NOMO-1 treated with DMSO at 0.1 percent for 48 hours (cell line): ENCODE data around the gene PGLYRP2.
"Not testable (repeated sequence)": the region's sequence is repeated elsewhere in the genome, so short reads cannot be mapped to it uniquely, and the experiment has no call there.

ENCODE experiments used
- DNase-seq: peaks from one replicate; lab custom pipeline; 2025; ENCODE audit not compliant: unreplicated experiment; lab: John Stamatoyannopoulos, UW

The PGLYRP2 gene

GRCh38 chr19:15488489-15489226 is 9.4 kb upstream of the PGLYRP2 start:
- no peak for DNase-seq

- no peak for DNase-seq
Observed at GRCh38 chr19:15487038-15487437, 7.7 kb upstream of the PGLYRP2 start.

DNA sequence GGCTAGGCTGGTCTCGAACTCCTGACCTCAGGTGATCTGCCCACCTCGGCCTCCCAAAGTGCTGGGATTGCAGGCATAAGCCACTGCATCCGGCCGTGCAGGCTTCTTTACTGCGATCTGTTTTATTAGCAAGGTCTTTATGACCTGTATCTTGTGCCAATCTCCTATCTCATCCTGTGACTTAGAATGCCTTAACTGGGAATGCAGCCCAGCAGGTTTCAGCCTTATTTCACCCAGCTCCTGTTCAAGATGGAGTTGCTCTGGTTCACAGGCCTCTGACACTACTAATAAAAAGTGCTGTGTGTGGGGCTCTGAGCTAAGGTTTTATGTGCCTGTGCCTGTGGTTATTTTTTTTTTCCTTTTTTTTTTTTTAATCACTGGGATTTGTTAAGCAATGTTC is 6.5 kb upstream of the PGLYRP2 start:
- DNase-seq: not testable (repeated sequence)

DNA sequence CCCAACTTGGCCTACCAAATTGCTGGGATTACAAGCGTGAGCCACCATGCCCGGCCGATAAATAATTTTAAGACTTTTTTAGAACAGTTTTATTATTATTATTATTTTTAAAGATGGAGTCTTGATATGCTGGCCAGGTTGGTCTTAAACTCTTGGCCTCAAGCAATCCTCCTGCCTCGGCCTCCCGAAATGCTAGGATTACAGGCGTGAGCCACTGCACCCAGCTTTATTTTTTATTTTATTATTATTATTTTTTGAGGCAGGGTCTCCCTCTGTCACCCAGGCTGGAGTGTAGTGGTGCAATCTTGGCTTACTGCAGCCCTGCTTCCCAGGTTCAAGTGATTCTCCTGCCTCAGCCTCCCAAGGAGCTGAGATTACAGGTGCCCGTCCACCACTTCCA is 1.7 kb upstream of the PGLYRP2 start:
- DNase-seq: not testable (repeated sequence)

- no peak for DNase-seq
Observed at GRCh38 chr19:15476325-15476724, 3.0 kb downstream of the PGLYRP2 start.

- DNase-seq: no peak
Observed at GRCh38 chr19:15475611-15476010, 3.7 kb downstream of the PGLYRP2 start.

DNA sequence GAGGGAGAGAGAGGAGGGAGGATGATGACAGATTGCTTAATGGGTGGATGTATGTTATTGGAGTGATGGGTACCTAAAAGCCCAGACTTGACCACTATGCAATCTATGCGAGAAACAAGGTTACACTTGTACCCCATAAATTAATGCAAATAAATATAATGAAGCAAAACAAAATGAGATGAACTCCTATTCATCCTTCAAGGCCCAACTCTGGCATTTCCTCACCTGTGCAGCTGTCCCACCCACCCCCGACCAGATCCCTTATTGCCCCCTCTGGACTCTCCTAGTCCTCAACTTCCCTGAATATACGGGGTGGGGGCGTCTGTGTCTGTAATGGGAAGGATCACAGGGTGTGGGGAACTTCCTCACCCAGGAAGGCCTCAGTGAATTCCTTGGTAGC is 4.1 kb downstream of the PGLYRP2 start:
- DNase-seq: no peak

DNA sequence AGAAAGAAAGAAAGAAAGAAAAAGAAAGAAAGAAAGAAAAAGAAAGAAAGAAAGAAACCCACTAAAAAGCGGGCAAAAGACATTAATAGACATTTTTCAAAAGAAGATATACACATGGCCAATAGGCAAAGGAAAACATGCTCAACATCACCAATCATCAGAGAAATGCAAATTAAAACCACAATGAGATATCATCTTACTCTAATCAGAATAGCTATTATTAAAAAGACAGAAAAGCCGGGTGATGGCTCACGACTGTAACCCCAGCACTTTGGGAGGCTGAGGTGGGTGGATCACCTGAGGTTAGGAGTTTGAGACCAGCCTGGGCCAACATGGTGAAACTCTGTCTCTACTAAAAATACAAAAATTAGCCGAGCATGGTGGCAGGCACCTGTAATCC is 5.5 kb downstream of the PGLYRP2 start:
- DNase-seq: not testable (repeated sequence)

DNA sequence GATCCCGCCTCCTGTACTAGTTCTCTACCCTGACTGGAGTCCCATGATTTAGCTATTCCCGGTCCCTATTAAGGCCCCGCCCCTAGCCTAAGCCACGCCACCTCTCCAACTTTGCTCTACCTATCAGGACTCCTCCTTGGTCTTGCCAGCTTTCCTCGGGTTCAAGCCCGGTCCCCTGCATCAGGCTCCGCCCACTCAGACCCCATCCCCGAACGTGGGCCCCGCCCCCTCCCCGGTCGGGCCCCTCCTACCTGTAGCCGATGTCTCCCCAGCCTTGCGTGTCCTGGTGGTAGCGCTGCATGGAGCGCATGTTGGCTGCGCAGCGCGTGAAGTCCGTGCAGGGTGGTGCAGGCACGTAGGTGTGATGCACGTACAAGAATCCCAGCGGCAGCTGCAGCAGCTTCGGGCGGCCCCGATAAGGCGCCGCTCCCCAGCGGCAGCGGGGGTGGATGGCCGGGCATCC is 7.6 kb downstream of the PGLYRP2 start:
- no peak for DNase-seq

GRCh38 chr19:15469513-15470297 is 9.6 kb downstream of the PGLYRP2 start:
- peak; percentile 9 for DNase-seq

DNA sequence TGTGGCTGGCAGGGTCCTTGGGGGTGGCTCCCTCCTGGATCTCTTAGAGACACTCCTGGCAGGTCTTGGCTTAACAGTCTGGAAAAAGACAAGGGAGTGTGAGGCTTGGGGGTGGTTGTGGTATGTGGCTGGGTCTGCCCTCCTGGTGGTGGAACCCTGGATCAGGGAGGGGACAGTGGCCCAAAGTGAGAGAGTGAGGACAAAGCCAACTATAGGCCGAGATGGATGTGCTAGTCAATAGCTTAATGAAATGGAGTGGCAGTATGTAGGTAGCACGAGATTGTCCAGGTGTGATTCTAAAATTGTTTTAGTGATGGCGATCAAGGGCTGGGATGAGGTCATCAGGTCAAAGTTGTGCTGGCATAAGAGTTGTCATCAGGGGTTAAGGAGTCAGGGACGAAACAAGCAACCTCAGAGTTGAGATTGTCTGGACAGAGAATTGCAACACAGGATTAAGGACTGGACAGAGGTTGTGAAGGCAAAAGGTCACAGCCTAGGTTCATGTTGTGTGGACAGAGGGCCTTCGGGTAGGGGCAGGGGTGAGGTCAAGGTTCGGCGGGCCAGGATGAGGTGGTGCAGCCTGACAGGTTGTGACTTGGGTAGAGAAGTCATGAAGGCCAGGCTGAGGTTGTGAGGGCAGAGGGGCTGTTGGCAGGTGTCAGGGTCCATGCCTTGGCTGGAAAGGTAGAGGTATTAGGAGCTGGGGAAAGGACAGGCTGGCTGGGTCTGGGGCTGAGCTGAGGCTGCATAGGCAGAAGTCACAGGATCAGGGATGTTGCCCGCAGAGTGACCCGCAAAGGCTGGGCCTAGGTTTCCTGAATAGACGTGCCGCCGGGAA is 10.4 kb downstream of the PGLYRP2 start:
- no peak for DNase-seq

DNA sequence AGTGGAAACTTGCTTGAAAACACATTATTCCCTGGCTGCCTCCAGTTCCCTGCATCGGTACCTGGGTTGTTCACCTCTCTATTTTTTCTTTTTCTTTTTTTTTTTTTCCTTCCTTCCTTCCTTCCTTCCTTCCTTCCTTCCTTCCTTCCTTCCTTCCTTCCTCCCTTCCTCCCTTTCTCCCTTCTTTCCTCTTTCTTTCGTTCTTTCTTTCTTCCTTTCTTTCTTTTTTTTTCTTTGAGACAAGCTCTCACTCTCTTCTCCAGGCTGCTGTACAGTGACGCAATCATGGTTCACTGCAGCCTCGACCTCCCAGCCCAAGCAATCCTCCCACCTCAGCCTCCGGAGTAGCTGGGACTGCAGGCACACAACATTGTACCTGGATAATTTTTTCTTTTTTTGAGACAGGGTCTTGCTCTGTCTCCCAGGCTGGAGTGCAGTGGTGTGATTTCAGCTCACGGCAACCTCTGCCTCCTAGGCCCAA is 11.5 kb downstream of the PGLYRP2 start:
- no peak for DNase-seq

GRCh38 chr19:15466851-15467733 is 12.2 kb downstream of the PGLYRP2 start:
- no peak for DNase-seq

- peak; percentile 44 for DNase-seq
Observed at GRCh38 chr19:15464394-15465385, 14.6 kb downstream of the PGLYRP2 start, which contains the start of gene RASAL3. Gene RASAL3, minus strand, starts transcription at chr19:15464544. Its CDS starts 186 bp downstream, at chr19:15464358.

GRCh38 chr19:15463861-15464371 is 15.4 kb downstream of the PGLYRP2 start:
- peak; percentile 59 for DNase-seq

- no peak for DNase-seq
Observed at GRCh38 chr19:15461694-15462093, 17.6 kb downstream of the PGLYRP2 start.

- DNase-seq: no peak
Observed at GRCh38 chr19:15457701-15458484, 21.4 kb downstream of the PGLYRP2 start.
